CD14-positive monocyte (primary cell): ENCODE data around the gene MBD3. TPM values are rescaled to one million over a fixed set of nuclear protein-coding genes. Genes with fewer than 3 reads are reported as not detected.

Source experiments
- DNase-seq, 3 donors: peaks; one replicate each; pipeline ENCODE4 v3.0.0-alpha.2; 2011 to 2022
- H2AFZ ChIP-seq: 2 replicates; pipeline ENCODE4 v1.6.0; 2012; ENCODE audit warnings: mild to moderate bottlenecking, low read depth, low read length, inconsistent platforms; ENCODE audit not compliant: insufficient read depth, poor library complexity, severe bottlenecking
- H3K27ac ChIP-seq, 2 donors: 1 replicate in 1 of 2; 2 replicates in 1 of 2; pipeline ENCODE4 v1.5.1; 2012 to 2013; ENCODE audit warnings: low read length in 2 of 2, control low read depth in 1 of 2, inconsistent platforms in 1 of 2, low read depth in 1 of 2, mild to moderate bottlenecking in 1 of 2
- H3K27me3 ChIP-seq, 2 donors: one replicate each; pipeline versions ENCODE4 v1.6.0 to v1.6.1; 2011 to 2013; ENCODE audit warnings: low read length in 2 of 2; ENCODE audit not compliant: control insufficient read depth in 2 of 2, insufficient read depth in 2 of 2
- H3K36me3 ChIP-seq, 2 donors: replicated peaks in 1 of 2; 1 replicate in 1 of 2; 2 replicates in 1 of 2; pipeline versions ENCODE4 v1.5.1 to v1.6.1; 2012 to 2013; ENCODE audit warnings: low read length in 2 of 2, control low read depth in 1 of 2, inconsistent platforms in 1 of 2, mild to moderate bottlenecking in 1 of 2; ENCODE audit not compliant: insufficient read depth in 2 of 2, control insufficient read depth in 1 of 2
- H3K4me1 ChIP-seq, 2 donors: 1 replicate in 1 of 2; 2 replicates in 1 of 2; pipeline versions ENCODE4 v1.5.1 to v1.6.1; 2012 to 2013; ENCODE audit warnings: low read length in 2 of 2, control low read depth in 1 of 2, inconsistent platforms in 1 of 2, mild to moderate bottlenecking in 1 of 2, moderate library complexity in 1 of 2; ENCODE audit not compliant: insufficient read depth in 2 of 2, control insufficient read depth in 1 of 2
- H3K4me2 ChIP-seq: replicated peaks from 2 replicates; pipeline ENCODE3; 2012; ENCODE audit warnings: low read length, moderate library complexity, mild to moderate bottlenecking; ENCODE audit not compliant: poor library complexity, severe bottlenecking; ENCODE audit errors: extremely low read depth
- H3K4me3 ChIP-seq, 3 experiments: fragments of 200-600 bp in 1 of 3; sonication (generic) in 1 of 3; replicated peaks in 1 of 3; 1 replicate in 2 of 3; 2 replicates in 1 of 3; pipeline ENCODE4 v1.5.1; 2011 to 2013; ENCODE audit warnings: low read length in 3 of 3, mild to moderate bottlenecking in 3 of 3, control low read depth in 2 of 3, low read depth in 2 of 3, inconsistent platforms in 1 of 3, moderate library complexity in 1 of 3
- H3K79me2 ChIP-seq: 2 replicates; pipeline ENCODE4 v1.6.0; 2012; ENCODE audit warnings: mild to moderate bottlenecking, control low read depth, inconsistent platforms, low read length, moderate library complexity; ENCODE audit not compliant: insufficient read depth
- H3K9ac ChIP-seq: 2 replicates; pipeline ENCODE4 v1.6.0; 2017; ENCODE audit warnings: low read length, mild to moderate bottlenecking; ENCODE audit not compliant: insufficient read depth, poor library complexity, severe bottlenecking
- H3K9me3 ChIP-seq, 2 donors: replicated peaks in 1 of 2; 1 replicate in 1 of 2; 2 replicates in 1 of 2; pipeline versions ENCODE4 v1.5.1 to v1.6.1; 2012 to 2013; ENCODE audit warnings: low read length in 2 of 2, control low read depth in 1 of 2; ENCODE audit not compliant: control insufficient read depth in 1 of 2, insufficient read depth in 1 of 2
- H4K20me1 ChIP-seq: 2 replicates; pipeline ENCODE4 v1.6.0; 2012; ENCODE audit warnings: mild to moderate bottlenecking, low read length, control low read depth, moderate library complexity; ENCODE audit not compliant: insufficient read depth
- H3K27ac Mint-ChIP-seq, 7 donors: one replicate each; pipeline ENCODE4 v1.8.0; 2020; ENCODE audit warnings: mild to moderate bottlenecking in 7 of 7, mixed read lengths in 7 of 7, moderate library complexity in 6 of 7, inconsistent platforms in 2 of 7
- H3K27me3 Mint-ChIP-seq, 3 donors: one replicate each; pipeline ENCODE4 v1.8.0; 2021 to 2022; ENCODE audit warnings: low read depth in 3 of 3, mild to moderate bottlenecking in 3 of 3, mixed read lengths in 3 of 3, moderate library complexity in 3 of 3, inconsistent platforms in 1 of 3
- H3K36me3 Mint-ChIP-seq, 2 donors: one replicate each; pipeline ENCODE4 v1.8.0; 2020; ENCODE audit warnings: mixed read lengths in 2 of 2, inconsistent platforms in 1 of 2, mild to moderate bottlenecking in 1 of 2
- H3K4me1 Mint-ChIP-seq: one replicate; pipeline ENCODE4 v1.8.0; 2020; ENCODE audit warnings: mild to moderate bottlenecking, mixed read lengths
- H3K4me3 Mint-ChIP-seq, 2 donors: one replicate each; pipeline ENCODE4 v1.8.0; 2020; ENCODE audit warnings: mild to moderate bottlenecking in 2 of 2, mixed read lengths in 2 of 2, moderate library complexity in 1 of 2
- H3K9me3 Mint-ChIP-seq, 7 donors: one replicate each; pipeline ENCODE4 v1.8.0; 2020 to 2022; ENCODE audit warnings: mixed read lengths in 7 of 7, mild to moderate bottlenecking in 6 of 7, moderate library complexity in 6 of 7, inconsistent platforms in 2 of 7
- CTCF ChIP-seq: fragments of 200-600 bp; IDR thresholded peaks from one replicate; pipeline ENCODE4 v1.8.0; 2022; ENCODE audit warnings: antibody characterized with exemption, mild to moderate bottlenecking
- WGBS: methylation state at CpG from one replicate; pipeline ENCODE4 v1.1.5; 2013; ENCODE audit warnings: missing lambda C conversion rate; ENCODE audit not compliant: insufficient coverage; 5-methylcytosine and 5-hydroxymethylcytosine counted together
- intact Hi-C, 2 donors: fragments of 100-400 bp; cut with micrococcal nuclease; formaldehyde crosslinking; loops; one replicate each; pipeline versions ENCODE4 v1.15.0 to v1.15.1; 2023
- polyA plus RNA-seq, 3 donors: library from polyadenylated mRNA; depleted of rRNA in 1 of 3; unstranded in 2 of 3; stranded (reverse) in 1 of 3; fragments of 300-500 nt in 2 of 3; fragments of >200 nt in 1 of 3; fragmentation: Illumina TruSeq in 2 of 3; gene quantifications; 1 replicate in 2 of 3; 2 replicates in 1 of 3; pipeline ENCODE4 v1.2.3, GENCODE V29; 2012 to 2021

Gene MBD3
- polyA plus RNA-seq, 3 donors, result 2.6 to 35.3 (median 4.9) TPM

DNA sequence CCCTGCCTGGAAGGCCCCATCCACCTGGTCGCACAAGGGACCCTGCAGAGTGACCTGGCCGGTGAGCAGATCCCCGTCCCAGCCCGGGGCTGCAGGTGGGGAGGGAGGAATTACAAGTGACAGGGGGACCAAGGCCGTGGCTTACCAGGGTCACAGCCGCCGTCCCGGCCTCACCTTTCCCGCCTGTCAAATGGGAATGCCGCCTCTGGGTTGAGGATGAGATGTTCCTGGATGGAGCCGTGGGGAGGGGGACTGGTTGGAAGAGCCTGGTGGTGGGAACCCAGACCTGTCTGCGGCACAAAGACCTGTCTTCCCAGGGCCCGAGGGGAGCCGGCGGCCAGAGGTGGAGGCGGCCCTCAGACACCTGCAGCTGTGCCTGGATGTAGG is 63.2 kb downstream of the MBD3 start:
- Histone ChIP-seq H3K4me1 (no peaks in the 10 kb centered on the region), H2AFZ (no peak overlapping the region), H3K4me2 (no peak overlapping the region), H3K9ac (no peak overlapping the region), H3K9me3 (no peaks in the 10 kb centered on the region), H3K36me3 (no peaks in the 10 kb centered on the region), H3K27ac (no peak overlapping the region), H3K4me3 (no peak overlapping the region), H3K27me3 (peaks cover 4 to 10% of the 10 kb centered on the region in 2 donors), H3K79me2 (no peaks in the 10 kb centered on the region), H4K20me1 (no peaks in the 10 kb centered on the region)
- H3K4me3 Mint-ChIP-seq, result no peak overlapping the region
- WGBS, result 92% methylated on average over 10 of the region's 16 CpGs
- H3K9me3 Mint-ChIP-seq, result peaks cover 0 to 5% (median 3%) of the 10 kb centered on the region in 7 donors
- intact Hi-C loops, result no loop called here
- peaks cover 14 to 34% (median 16%) of the 10 kb centered on the region in 3 donors for H3K27me3 Mint-ChIP-seq
- no peak for TF ChIP-seq CTCF
- no peak overlapping the region for H3K27ac Mint-ChIP-seq
- no peak for DNase-seq
- H3K4me1 Mint-ChIP-seq, result peaks cover 1% of the 10 kb centered on the region
- H3K36me3 Mint-ChIP-seq, result peaks cover 0 to 1% of the 10 kb centered on the region in 2 donors

GRCh38 chr19:1528596-1529429 is 63.9 kb downstream of the MBD3 start:
- Histone ChIP-seq H3K9me3 (no peaks in the 10 kb centered on the region), H3K27me3 (peaks cover 5 to 12% of the 10 kb centered on the region in 2 donors), H2AFZ (no peak overlapping the region), H3K9ac (no peak overlapping the region), H3K4me2 (no peak overlapping the region), H3K36me3 (no peaks in the 10 kb centered on the region), H4K20me1 (no peaks in the 10 kb centered on the region), H3K27ac (no peak overlapping the region), H3K4me3 (no peak overlapping the region), H3K4me1 (no peaks in the 10 kb centered on the region), H3K79me2 (no peaks in the 10 kb centered on the region)
- intact Hi-C loops, result no loop called here
- Mint-ChIP-seq H3K36me3 (peaks cover 0 to 3% of the 10 kb centered on the region in 2 donors), H3K4me3 (no peak overlapping the region), H3K27me3 (peaks cover 16 to 35% (median 16%) of the 10 kb centered on the region in 3 donors), H3K27ac (no peak overlapping the region), H3K9me3 (peaks cover 0 to 7% (median 3%) of the 10 kb centered on the region in 7 donors), H3K4me1 (peaks cover 3% of the 10 kb centered on the region)
- no peak for DNase-seq
- 86% methylated on average over 19 of the region's 23 CpGs for WGBS
- no peak for TF ChIP-seq CTCF
